GM23248 (cell line): ENCODE measurements around the gene RGMA. TPM values are rescaled to one million over a fixed set of nuclear protein-coding genes. Genes with fewer than 3 reads are reported as not detected.
A peak's percentile ranks its signal among the peaks of the same experiment; 100 is the strongest.

Source experiments
- DNase-seq: peaks from one replicate; pipeline ENCODE4 v3.0.0-alpha.2; 2015
- H2AFZ ChIP-seq: fragments of 200-600 bp; sonication (generic); 2 replicates; pipeline ENCODE4 v1.6.1; 2016; ENCODE audit warnings: antibody characterized with exemption
- H3F3A ChIP-seq: fragments of 200-600 bp; sonication (generic); 2 replicates; pipeline ENCODE4 v1.6.1; 2016; ENCODE audit warnings: mild to moderate bottlenecking, antibody characterized with exemption, mixed run types; ENCODE audit not compliant: insufficient read depth
- H3K27ac ChIP-seq: fragments of 200-600 bp; sonication (generic); 2 replicates; pipeline ENCODE4 v1.5.1; 2016; ENCODE audit warnings: mild to moderate bottlenecking
- H3K27me3 ChIP-seq: fragments of 200-600 bp; sonication (generic); replicated peaks from 2 replicates; pipeline ENCODE4 v1.6.1; 2016; ENCODE audit warnings: mild to moderate bottlenecking; ENCODE audit not compliant: insufficient read depth
- H3K36me3 ChIP-seq: fragments of 200-600 bp; sonication (generic); 2 replicates; pipeline ENCODE4 v1.6.1; 2016; ENCODE audit warnings: low read depth, mild to moderate bottlenecking
- H3K4me1 ChIP-seq: fragments of 200-600 bp; sonication (generic); 2 replicates; pipeline ENCODE4 v1.6.1; 2016; ENCODE audit warnings: mild to moderate bottlenecking; ENCODE audit not compliant: insufficient read depth
- H3K4me2 ChIP-seq: fragments of 200-600 bp; sonication (generic); one replicate; pipeline ENCODE4 v1.6.1; 2016; ENCODE audit warnings: mild to moderate bottlenecking; ENCODE audit not compliant: unreplicated experiment
- H3K4me3 ChIP-seq: fragments of 200-600 bp; sonication (generic); 2 replicates; pipeline ENCODE4 v1.5.1; 2016; ENCODE audit warnings: mild to moderate bottlenecking
- H3K79me2 ChIP-seq: fragments of 200-600 bp; sonication (generic); 2 replicates; pipeline ENCODE4 v1.6.1; 2016; ENCODE audit warnings: mild to moderate bottlenecking; ENCODE audit not compliant: insufficient read depth
- H3K9ac ChIP-seq: fragments of 200-600 bp; sonication (generic); 2 replicates; pipeline ENCODE4 v1.6.1; 2016; ENCODE audit warnings: mild to moderate bottlenecking
- H3K9me2 ChIP-seq: fragments of 200-600 bp; sonication (generic); 2 replicates; pipeline ENCODE4 v1.6.1; 2016; ENCODE audit warnings: mixed run types, mild to moderate bottlenecking, moderate library complexity; ENCODE audit not compliant: insufficient read depth
- H3K9me3 ChIP-seq: fragments of 200-600 bp; sonication (generic); one replicate; pipeline ENCODE4 v1.6.1; 2017; ENCODE audit warnings: low read depth
- H4K20me1 ChIP-seq: fragments of 200-600 bp; sonication (generic); 2 replicates; pipeline ENCODE4 v1.6.0; 2016; ENCODE audit not compliant: insufficient read depth
- EZH2 ChIP-seq: fragments of 200-600 bp; sonication (generic); IDR thresholded peaks from 2 replicates; pipeline ENCODE4 v1.6.1; 2018; ENCODE audit warnings: antibody characterized with exemption, mild to moderate bottlenecking; ENCODE audit not compliant: insufficient read depth, poor library complexity, severe bottlenecking
- EZH2phosphoT487 ChIP-seq: fragments of 200-600 bp; sonication (generic); IDR thresholded peaks from 2 replicates; pipeline ENCODE4 v1.6.1; 2018; ENCODE audit warnings: antibody characterized with exemption, moderate library complexity, mild to moderate bottlenecking, low read depth; ENCODE audit not compliant: insufficient read depth
- WGBS, 2 experiments: methylation state at CpG; one replicate each; pipeline ENCODE4 v1.1.6; 2015 to 2017; ENCODE audit warnings: low lambda C conversion rate in 2 of 2, low coverage in 1 of 2; ENCODE audit errors: missing lambda C conversion rate in 2 of 2; 5-methylcytosine and 5-hydroxymethylcytosine counted together
- in situ Hi-C: fragments of 300-500 bp; cut with MboI; formaldehyde crosslinking; loops from 2 replicates; pipeline ENCODE4 v1.15.0; 2020
- polyA plus RNA-seq: library from polyadenylated mRNA; unstranded; fragments of >200 nt; fragmentation: Nextera tagmentation; extraction: Ambion mirVana; gene quantifications from 2 replicates; pipeline ENCODE4 v1.2.1, GENCODE V29; 2016
- total RNA-seq: library from RNA; depleted of rRNA; stranded (reverse); fragments of >200 nt; shearing (Covaris generic); gene quantifications from 2 replicates; pipeline ENCODE4 v1.2.3, GENCODE V29; 2014

Gene RGMA
- total and polyA plus RNA-seq, 2 experiments from 2014 or later: 0.76 to 0.84 TPM

DNA sequence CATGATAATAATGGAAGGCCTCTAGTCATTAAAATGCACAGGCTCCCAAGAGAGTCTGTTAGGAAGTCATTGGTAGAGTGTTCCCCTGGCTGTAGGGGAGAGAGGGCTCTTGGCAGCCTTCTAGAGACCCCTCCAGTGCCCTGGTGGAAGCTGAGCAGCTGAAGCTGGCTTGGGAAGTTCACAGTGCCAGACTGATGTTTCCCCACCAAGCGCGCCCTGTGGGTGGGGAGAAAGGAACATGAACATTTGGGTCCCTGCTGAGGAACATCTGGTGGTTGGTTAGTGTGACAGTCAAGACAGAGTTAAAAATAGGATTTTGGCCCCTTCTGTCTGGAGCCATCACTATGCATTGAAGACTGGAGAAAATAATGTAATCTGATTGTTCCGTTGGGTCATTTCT, 37.1 kb upstream of the RGMA start:
- Histone ChIP-seq H3K27ac (no peak overlapping the region), H3K4me2 (no peak overlapping the region), H3K4me1 (no peaks in the 10 kb centered on the region), H3K9me3 (no peaks in the 10 kb centered on the region), H3K79me2 (no peaks in the 10 kb centered on the region), H3K27me3 (no peaks in the 10 kb centered on the region), H3K9me2 (no peaks in the 10 kb centered on the region), H4K20me1 (no peaks in the 10 kb centered on the region), H3K4me3 (no peak overlapping the region), H3K36me3 (no peaks in the 10 kb centered on the region), H2AFZ (no peak overlapping the region), H3F3A (no peaks in the 10 kb centered on the region), H3K9ac (no peak overlapping the region)
- DNase-seq: no peak
- 84 to 86% methylated on average over 3 of the region's 3 CpGs for WGBS, 2 experiments
- TF ChIP-seq EZH2phosphoT487 (no peak), EZH2 (no peak)
- in situ Hi-C loops: no loop called here

DNA sequence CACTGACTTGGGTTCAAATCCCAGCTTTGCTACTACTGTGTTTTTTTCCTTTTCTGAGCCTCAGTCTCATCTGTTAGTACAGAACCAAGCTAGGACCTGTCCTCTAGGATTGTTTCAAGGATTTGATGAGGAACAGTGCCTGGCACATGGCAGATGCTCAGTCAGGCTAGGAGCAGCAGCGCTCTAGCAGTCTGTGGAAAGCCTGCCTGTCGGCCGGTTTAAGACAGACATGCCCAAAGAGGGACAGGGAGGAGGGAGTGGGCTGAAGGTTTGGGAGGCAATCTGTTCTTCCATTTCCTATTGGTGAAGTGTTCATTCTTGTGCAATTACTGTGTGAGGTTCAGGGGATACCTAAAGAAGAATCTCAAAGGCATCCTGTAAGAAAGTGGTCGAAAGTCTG, 35.1 kb upstream of the RGMA start:
- Histone ChIP-seq H3K4me1 (no peaks in the 10 kb centered on the region), H3K79me2 (no peaks in the 10 kb centered on the region), H3K9me3 (no peaks in the 10 kb centered on the region), H3K36me3 (no peaks in the 10 kb centered on the region), H3K27me3 (no peaks in the 10 kb centered on the region), H2AFZ (no peak overlapping the region), H4K20me1 (no peaks in the 10 kb centered on the region), H3K4me3 (no peak overlapping the region), H3K9ac (no peak overlapping the region), H3K4me2 (no peak overlapping the region), H3K9me2 (no peaks in the 10 kb centered on the region), H3K27ac (no peak overlapping the region), H3F3A (no peaks in the 10 kb centered on the region)
- no peak for TF ChIP-seq EZH2
- no peak for TF ChIP-seq EZH2phosphoT487
- 67 to 69% methylated on average over 4 of the region's 4 CpGs for WGBS, 2 experiments
- DNase-seq: no peak
- in situ Hi-C loops: no loop called here

DNA sequence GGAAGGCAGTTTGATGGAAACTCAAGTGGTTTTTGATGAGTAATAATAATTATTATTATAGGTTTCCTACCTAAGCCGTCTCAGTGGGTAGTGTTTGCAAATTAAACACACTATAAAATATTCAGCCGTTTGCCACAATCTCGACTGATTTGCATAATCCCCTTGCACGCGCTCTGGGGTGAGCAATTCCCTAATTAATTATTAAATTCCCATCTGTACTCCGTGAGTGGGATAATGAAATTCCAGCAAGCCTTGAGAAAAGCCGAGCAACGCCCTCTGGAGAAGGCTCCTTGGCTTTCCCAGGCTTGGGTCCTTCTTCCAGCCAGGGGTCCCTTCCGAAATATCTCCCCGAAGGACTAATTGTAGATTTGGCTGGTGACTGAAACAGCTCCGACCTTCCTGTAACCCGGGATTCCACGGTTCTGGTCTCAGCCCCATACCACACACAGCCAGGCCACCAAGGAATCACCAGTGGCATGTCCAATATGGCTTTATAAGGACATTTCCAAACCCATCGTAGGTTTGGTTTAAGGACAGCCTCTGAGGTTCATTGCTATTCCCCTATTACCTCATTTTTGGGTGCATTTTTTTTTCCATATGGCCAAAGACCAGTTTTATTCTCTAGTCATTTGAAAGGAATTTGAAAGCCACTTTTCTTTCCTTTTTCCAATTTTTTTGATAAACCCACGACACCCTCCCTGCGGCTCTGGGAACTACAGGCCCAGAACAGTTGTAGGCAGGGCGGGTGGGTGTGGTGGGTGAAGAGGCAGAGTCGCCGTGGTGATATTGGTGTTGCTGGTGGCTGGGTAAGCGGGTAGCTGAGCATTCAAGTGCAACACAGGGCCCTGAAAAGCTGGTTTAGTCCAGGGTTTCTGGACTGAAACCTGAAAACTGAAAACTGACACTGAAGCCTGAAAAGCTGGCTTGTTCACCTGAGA, 33.2 kb upstream of the RGMA start:
- TF ChIP-seq EZH2 (no peak), EZH2phosphoT487 (no peak)
- H2AFZ ChIP-seq: no peak overlapping the region

DNA sequence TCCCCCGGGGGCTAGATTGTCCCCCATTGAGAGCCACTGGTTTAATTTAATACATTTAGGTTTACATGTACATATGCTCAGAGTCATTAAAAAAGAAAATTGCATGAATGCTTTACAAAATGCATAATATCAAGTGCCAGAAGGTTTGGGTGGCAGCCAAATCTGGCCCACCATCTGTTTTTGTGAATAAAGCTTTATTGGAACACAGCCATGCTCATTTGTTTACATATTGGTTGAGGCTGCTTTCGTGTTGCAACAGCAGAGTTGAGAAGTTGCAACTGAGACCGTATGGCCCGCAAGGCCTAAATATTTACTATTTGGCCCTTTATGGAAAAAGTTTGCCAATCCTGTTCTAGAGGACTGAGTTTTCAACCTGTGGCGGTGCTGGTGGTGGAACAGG, 32.1 kb upstream of the RGMA start:
- no peak overlapping the region for H3K4me2 ChIP-seq
- DNase-seq: no peak
- no peaks in the 10 kb centered on the region for H3K79me2 ChIP-seq
- no peak overlapping the region for H3K27ac ChIP-seq
- H3F3A ChIP-seq: no peaks in the 10 kb centered on the region
- WGBS, 2 experiments: 55 to 61% methylated on average over 5 of the region's 5 CpGs
- H3K4me1 ChIP-seq: no peaks in the 10 kb centered on the region
- no peak for TF ChIP-seq EZH2phosphoT487
- no peak for TF ChIP-seq EZH2
- no peaks in the 10 kb centered on the region for H3K9me3 ChIP-seq
- H3K9ac ChIP-seq: no peak overlapping the region
- H3K36me3 ChIP-seq: no peaks in the 10 kb centered on the region
- no peaks in the 10 kb centered on the region for H3K27me3 ChIP-seq
- no peaks in the 10 kb centered on the region for H3K9me2 ChIP-seq
- no peak overlapping the region for H2AFZ ChIP-seq
- in situ Hi-C loops: no loop called here
- no peaks in the 10 kb centered on the region for H4K20me1 ChIP-seq
- H3K4me3 ChIP-seq: no peak overlapping the region

More for the DNA sequence above, 33.2 kb upstream of the RGMA start:
- 47 to 54% methylated on average over 19 to 20 of the region's 20 CpGs for WGBS, 2 experiments
- no peaks in the 10 kb centered on the region for H3F3A ChIP-seq
- no peaks in the 10 kb centered on the region for H3K36me3 ChIP-seq
- no peaks in the 10 kb centered on the region for H4K20me1 ChIP-seq
- H3K9me2 ChIP-seq: no peaks in the 10 kb centered on the region
- no peaks in the 10 kb centered on the region for H3K9me3 ChIP-seq
- H3K27ac ChIP-seq: no peak overlapping the region
- no peaks in the 10 kb centered on the region for H3K4me1 ChIP-seq
- peak; percentile 5 for DNase-seq
- H3K4me2 ChIP-seq: no peak overlapping the region
- H3K27me3 ChIP-seq: no peaks in the 10 kb centered on the region
- H3K79me2 ChIP-seq: no peaks in the 10 kb centered on the region
- in situ Hi-C loops: no loop called here
- H3K9ac ChIP-seq: no peak overlapping the region
- no peak overlapping the region for H3K4me3 ChIP-seq
